ENCODE measurements around the gene FOSL2. TPM values are rescaled to one million over a fixed set of nuclear protein-coding genes. Genes with fewer than 3 reads are reported as not detected.

The FOSL2 gene
- total and polyA plus RNA-seq, 2 donors: 6.0 to 37.1 TPM

GRCh38 chr2:28427741-28428415 is 35.2 kb downstream of the FOSL2 start:
- WGBS: 97% methylated on average over 10 of the region's 10 CpGs
- Histone ChIP-seq H3K4me3 (ENCODE audit: low read length in 2 of 2) (no peak overlapping the region), H3K36me3 (ENCODE audit: control insufficient read depth in 2 of 2, insufficient read depth in 2 of 2, low read length in 1 of 2) (no peaks in the 10 kb centered on the region), H3K9me3 (ENCODE audit: control insufficient read depth in 2 of 2, insufficient read depth in 1 of 2, low read length in 1 of 2) (peaks cover 0 to 5% of the 10 kb centered on the region in 2 donors), H3K27ac (ENCODE audit: low read depth in 1 of 2, low read length in 1 of 2) (no peak overlapping the region), H3K4me1 (ENCODE audit: control insufficient read depth in 2 of 2, insufficient read depth in 2 of 2, low read length in 2 of 2) (peaks cover 18 to 31% of the 10 kb centered on the region in 2 donors), H3K27me3 (ENCODE audit: control insufficient read depth in 2 of 2, insufficient read depth in 1 of 2, low read length in 1 of 2) (no peaks in the 10 kb centered on the region)
- no peak for DNase-seq (ENCODE audit: low read depth in 6 of 9, low spot score in 9 of 9)

GRCh38 chr2:28428486-28428885 is 35.8 kb downstream of the FOSL2 start:
- no peak for DNase-seq (ENCODE audit: low read depth in 6 of 9, low spot score in 9 of 9)
- Histone ChIP-seq H3K27me3 (ENCODE audit: control insufficient read depth in 2 of 2, insufficient read depth in 1 of 2, low read length in 1 of 2) (no peaks in the 10 kb centered on the region), H3K9me3 (ENCODE audit: control insufficient read depth in 2 of 2, insufficient read depth in 1 of 2, low read length in 1 of 2) (peaks cover 0 to 3% of the 10 kb centered on the region in 2 donors), H3K36me3 (ENCODE audit: control insufficient read depth in 2 of 2, insufficient read depth in 2 of 2, low read length in 1 of 2) (no peaks in the 10 kb centered on the region), H3K4me3 (ENCODE audit: low read length in 2 of 2) (no peak overlapping the region), H3K4me1 (ENCODE audit: control insufficient read depth in 2 of 2, insufficient read depth in 2 of 2, low read length in 2 of 2) (peaks cover 12 to 25% of the 10 kb centered on the region in 2 donors), H3K27ac (ENCODE audit: low read depth in 1 of 2, low read length in 1 of 2) (no peak overlapping the region)
- WGBS: 97% methylated on average over 3 of the region's 3 CpGs

- no peaks in the 10 kb centered on the region for H3K36me3 ChIP-seq (ENCODE audit: control insufficient read depth in 2 of 2, insufficient read depth in 2 of 2, low read length in 1 of 2)
- WGBS: 95% methylated on average over 3 of the region's 3 CpGs
- DNase-seq (ENCODE audit: low read depth in 6 of 9, low spot score in 9 of 9): no peak
- H3K4me3 ChIP-seq (ENCODE audit: low read length in 2 of 2): no peak overlapping the region
- H3K27ac ChIP-seq (ENCODE audit: low read depth in 1 of 2, low read length in 1 of 2): no peak overlapping the region
- no peaks in the 10 kb centered on the region for H3K27me3 ChIP-seq (ENCODE audit: control insufficient read depth in 2 of 2, insufficient read depth in 1 of 2, low read length in 1 of 2)
- H3K4me1 ChIP-seq (ENCODE audit: control insufficient read depth in 2 of 2, insufficient read depth in 2 of 2, low read length in 2 of 2): peaks cover 0 to 12% of the 10 kb centered on the region in 2 donors
- H3K9me3 ChIP-seq (ENCODE audit: control insufficient read depth in 2 of 2, insufficient read depth in 1 of 2, low read length in 1 of 2): peaks cover 0 to 7% of the 10 kb centered on the region in 2 donors
Measured at GRCh38 chr2:28429636-28430376, 37.1 kb downstream of the FOSL2 start.

GRCh38 chr2:28430377-28430765 is 37.7 kb downstream of the FOSL2 start:
- Histone ChIP-seq H3K4me1 (ENCODE audit: control insufficient read depth in 2 of 2, insufficient read depth in 2 of 2, low read length in 2 of 2) (peaks cover 0 to 9% of the 10 kb centered on the region in 2 donors), H3K27me3 (ENCODE audit: control insufficient read depth in 2 of 2, insufficient read depth in 1 of 2, low read length in 1 of 2) (no peaks in the 10 kb centered on the region), H3K4me3 (ENCODE audit: low read length in 2 of 2) (no peak overlapping the region), H3K27ac (ENCODE audit: low read depth in 1 of 2, low read length in 1 of 2) (no peak overlapping the region), H3K9me3 (ENCODE audit: control insufficient read depth in 2 of 2, insufficient read depth in 1 of 2, low read length in 1 of 2) (peaks cover 0 to 7% of the 10 kb centered on the region in 2 donors), H3K36me3 (ENCODE audit: control insufficient read depth in 2 of 2, insufficient read depth in 2 of 2, low read length in 1 of 2) (no peaks in the 10 kb centered on the region)
- DNase-seq (ENCODE audit: low read depth in 6 of 9, low spot score in 9 of 9): no peak
- 88% methylated on average over 5 of the region's 5 CpGs for WGBS

GRCh38 chr2:28430788-28431418 is 38.2 kb downstream of the FOSL2 start:
- H3K27ac ChIP-seq (ENCODE audit: low read depth in 1 of 2, low read length in 1 of 2): no peak overlapping the region
- peaks cover 0 to 9% of the 10 kb centered on the region in 2 donors for H3K4me1 ChIP-seq (ENCODE audit: control insufficient read depth in 2 of 2, insufficient read depth in 2 of 2, low read length in 2 of 2)
- peaks cover 0 to 7% of the 10 kb centered on the region in 2 donors for H3K9me3 ChIP-seq (ENCODE audit: control insufficient read depth in 2 of 2, insufficient read depth in 1 of 2, low read length in 1 of 2)
- H3K36me3 ChIP-seq (ENCODE audit: control insufficient read depth in 2 of 2, insufficient read depth in 2 of 2, low read length in 1 of 2): no peaks in the 10 kb centered on the region
- H3K4me3 ChIP-seq (ENCODE audit: low read length in 2 of 2): no peak overlapping the region
- DNase-seq (ENCODE audit: low read depth in 6 of 9, low spot score in 9 of 9): no peak
- 81% methylated on average over 6 of the region's 6 CpGs for WGBS
- H3K27me3 ChIP-seq (ENCODE audit: control insufficient read depth in 2 of 2, insufficient read depth in 1 of 2, low read length in 1 of 2): no peaks in the 10 kb centered on the region

GRCh38 chr2:28431741-28432140 is 39.1 kb downstream of the FOSL2 start:
- Histone ChIP-seq H3K36me3 (ENCODE audit: control insufficient read depth in 2 of 2, insufficient read depth in 2 of 2, low read length in 1 of 2) (no peaks in the 10 kb centered on the region), H3K9me3 (ENCODE audit: control insufficient read depth in 2 of 2, insufficient read depth in 1 of 2, low read length in 1 of 2) (peaks cover 0 to 7% of the 10 kb centered on the region in 2 donors), H3K4me3 (ENCODE audit: low read length in 2 of 2) (no peak overlapping the region), H3K27ac (ENCODE audit: low read depth in 1 of 2, low read length in 1 of 2) (no peak overlapping the region), H3K27me3 (ENCODE audit: control insufficient read depth in 2 of 2, insufficient read depth in 1 of 2, low read length in 1 of 2) (no peaks in the 10 kb centered on the region), H3K4me1 (ENCODE audit: control insufficient read depth in 2 of 2, insufficient read depth in 2 of 2, low read length in 2 of 2) (peaks cover 0 to 9% of the 10 kb centered on the region in 2 donors)
- WGBS: 96% methylated on average over 4 of the region's 4 CpGs
- no peak for DNase-seq (ENCODE audit: low read depth in 6 of 9, low spot score in 9 of 9)

- H3K27ac ChIP-seq (ENCODE audit: low read depth in 1 of 2, low read length in 1 of 2): no peak overlapping the region
- H3K4me1 ChIP-seq (ENCODE audit: control insufficient read depth in 2 of 2, insufficient read depth in 2 of 2, low read length in 2 of 2): peaks cover 0 to 9% of the 10 kb centered on the region in 2 donors
- H3K9me3 ChIP-seq (ENCODE audit: control insufficient read depth in 2 of 2, insufficient read depth in 1 of 2, low read length in 1 of 2): peaks cover 0 to 7% of the 10 kb centered on the region in 2 donors
- no peaks in the 10 kb centered on the region for H3K27me3 ChIP-seq (ENCODE audit: control insufficient read depth in 2 of 2, insufficient read depth in 1 of 2, low read length in 1 of 2)
- no peak for DNase-seq (ENCODE audit: low read depth in 6 of 9, low spot score in 9 of 9)
- WGBS: 97% methylated on average over 8 of the region's 8 CpGs
- H3K4me3 ChIP-seq (ENCODE audit: low read length in 2 of 2): no peak overlapping the region
- H3K36me3 ChIP-seq (ENCODE audit: control insufficient read depth in 2 of 2, insufficient read depth in 2 of 2, low read length in 1 of 2): no peaks in the 10 kb centered on the region
Measured at GRCh38 chr2:28432362-28432761, 39.7 kb downstream of the FOSL2 start.

GRCh38 chr2:28433215-28433614 is 40.6 kb downstream of the FOSL2 start:
- no peak overlapping the region for H3K27ac ChIP-seq (ENCODE audit: low read depth in 1 of 2, low read length in 1 of 2)
- no peaks in the 10 kb centered on the region for H3K27me3 ChIP-seq (ENCODE audit: control insufficient read depth in 2 of 2, insufficient read depth in 1 of 2, low read length in 1 of 2)
- H3K9me3 ChIP-seq (ENCODE audit: control insufficient read depth in 2 of 2, insufficient read depth in 1 of 2, low read length in 1 of 2): peaks cover 0 to 7% of the 10 kb centered on the region in 2 donors
- peaks cover 0 to 9% of the 10 kb centered on the region in 2 donors for H3K4me1 ChIP-seq (ENCODE audit: control insufficient read depth in 2 of 2, insufficient read depth in 2 of 2, low read length in 2 of 2)
- WGBS: 99% methylated on average over 2 of the region's 2 CpGs
- no peaks in the 10 kb centered on the region for H3K36me3 ChIP-seq (ENCODE audit: control insufficient read depth in 2 of 2, insufficient read depth in 2 of 2, low read length in 1 of 2)
- DNase-seq (ENCODE audit: low read depth in 6 of 9, low spot score in 9 of 9): no peak
- H3K4me3 ChIP-seq (ENCODE audit: low read length in 2 of 2): no peak overlapping the region

Data from thymus (tissue), 11 donors.